Neural cell (in vitro differentiated cells): ENCODE data around the gene ALOX12. TPM values are rescaled to one million over a fixed set of nuclear protein-coding genes. Genes with fewer than 3 reads are reported as not detected.

Experiments
- H2AFZ ChIP-seq: fragments of 200-600, 300-800 bp; sonication (generic), shearing (Covaris generic); 2 replicates; pipeline ENCODE4 v1.6.0; 2014; ENCODE audit warnings: low read depth, mild to moderate bottlenecking, antibody characterized with exemption, low read length, moderate library complexity
- H3F3A ChIP-seq: fragments of 200-600 bp; shearing (Covaris generic); 2 replicates; pipeline ENCODE4 v1.6.1; 2016; ENCODE audit warnings: mild to moderate bottlenecking, moderate library complexity, mixed read lengths, antibody characterized with exemption, low read length; ENCODE audit not compliant: insufficient read depth, poor library complexity, severe bottlenecking
- H3K27ac ChIP-seq: fragments of 200-600, 300-800 bp; sonication (generic), shearing (Covaris generic); 2 replicates; pipeline ENCODE4 v1.5.1; 2014; ENCODE audit warnings: mild to moderate bottlenecking, low read length, moderate library complexity
- H3K27me3 ChIP-seq: fragments of 300-800, 200-600 bp; sonication (generic), shearing (Covaris generic); 2 replicates; pipeline ENCODE4 v1.6.0; 2014; ENCODE audit warnings: mild to moderate bottlenecking, low read depth, low read length, moderate library complexity; ENCODE audit not compliant: insufficient read depth
- H3K36me3 ChIP-seq: fragments of 300-800, 200-600 bp; sonication (generic), shearing (Covaris generic); 2 replicates; pipeline ENCODE4 v1.5.1; 2014; ENCODE audit warnings: mild to moderate bottlenecking, antibody characterized with exemption, low read length, moderate library complexity; ENCODE audit not compliant: insufficient read depth
- H3K4me2 ChIP-seq: fragments of 300-800, 200-600 bp; sonication (generic), shearing (Covaris generic); 2 replicates; pipeline ENCODE4 v1.6.0; 2014; ENCODE audit warnings: mild to moderate bottlenecking, low read length
- H3K4me3 ChIP-seq: fragments of 300-800, 200-600 bp; sonication (generic), shearing (Covaris generic); 2 replicates; pipeline ENCODE4 v1.5.1; 2014; ENCODE audit warnings: mild to moderate bottlenecking, low read length, moderate library complexity
- H3K79me2 ChIP-seq: fragments of 200-600 bp; shearing (Covaris generic); replicated peaks from 2 replicates; pipeline ENCODE4 v1.6.0; 2014; ENCODE audit warnings: mild to moderate bottlenecking, low read length, moderate library complexity; ENCODE audit not compliant: insufficient read depth
- H3K9ac ChIP-seq: fragments of 300-800, 200-600 bp; sonication (generic), shearing (Covaris generic); 2 replicates; pipeline ENCODE4 v1.6.1; 2016; ENCODE audit warnings: mild to moderate bottlenecking, low read length, mixed read lengths
- H3K9me2 ChIP-seq: fragments of 200-600 bp; shearing (Covaris generic); 2 replicates; pipeline ENCODE4 v1.6.1; 2016; ENCODE audit warnings: mild to moderate bottlenecking, low read length, mixed read lengths; ENCODE audit not compliant: insufficient read depth
- H3K9me3 ChIP-seq: fragments of 200-600, 300-800 bp; sonication (generic), shearing (Covaris generic); 2 replicates; pipeline ENCODE4 v1.6.1; 2016; ENCODE audit warnings: mild to moderate bottlenecking, mixed run types, low read length, moderate library complexity, mixed read lengths
- H4K20me1 ChIP-seq: fragments of 200-600 bp; shearing (Covaris generic); 2 replicates; pipeline ENCODE4 v1.6.1; 2016; ENCODE audit warnings: mild to moderate bottlenecking, mixed run types; ENCODE audit not compliant: insufficient read depth
- CTCF ChIP-seq: fragments of 450-650 bp; IDR thresholded peaks from 2 replicates; pipeline ENCODE4 v1.5.1; 2014; ENCODE audit warnings: antibody characterized with exemption, mild to moderate bottlenecking, moderate library complexity; ENCODE audit not compliant: poor library complexity, severe bottlenecking
- EP300 ChIP-seq: fragments of 450-650 bp; conservative IDR thresholded peaks from 2 replicates; pipeline ENCODE4 v1.6.1; 2014; ENCODE audit warnings: antibody characterized with exemption, mild to moderate bottlenecking, moderate library complexity; ENCODE audit not compliant: poor library complexity, severe bottlenecking
- EZH2 ChIP-seq: fragments of 200-600, 300-800 bp; shearing (Covaris generic), sonication (generic); IDR thresholded peaks from 2 replicates; pipeline ENCODE4 v1.6.1; 2014; ENCODE audit warnings: antibody characterized with exemption, low read length, borderline replicate concordance, mild to moderate bottlenecking; ENCODE audit not compliant: insufficient read depth, poor library complexity, severe bottlenecking
- MXI1 ChIP-seq: fragments of 450-650 bp; conservative IDR thresholded peaks from 2 replicates; pipeline ENCODE4 v1.6.1; 2014; ENCODE audit warnings: antibody characterized with exemption, mild to moderate bottlenecking; ENCODE audit not compliant: poor library complexity, severe bottlenecking
- POLR2AphosphoS5 ChIP-seq: IDR thresholded peaks from 2 replicates; pipeline ENCODE4 v1.6.1; 2012
- RAD21 ChIP-seq: fragments of 450-650 bp; conservative IDR thresholded peaks from 2 replicates; pipeline ENCODE4 v1.6.1; 2014; ENCODE audit warnings: antibody characterized with exemption, mild to moderate bottlenecking, moderate library complexity
- SMC3 ChIP-seq: fragments of 450-650 bp; conservative IDR thresholded peaks from 2 replicates; pipeline ENCODE4 v1.6.1; 2014; ENCODE audit warnings: antibody characterized with exemption, mild to moderate bottlenecking, moderate library complexity; ENCODE audit not compliant: poor library complexity
- TAF1 ChIP-seq: IDR thresholded peaks from 2 replicates; pipeline ENCODE4 v1.6.1; 2012; ENCODE audit warnings: low read depth
- polyA plus RNA-seq: library from polyadenylated mRNA; depleted of rRNA; stranded (reverse); fragments of >200 nt; gene quantifications from 2 replicates; pipeline ENCODE4 v1.2.3, GENCODE V29; 2014
- TF ChIP-seq, protein P1 (sequence below): IDR thresholded peaks from 2 replicates; pipeline ENCODE4 v1.6.1; 2012; ENCODE audit warnings: borderline replicate concordance

ALOX12 gene
- polyA plus RNA-seq, 1 donor from 2014 or later = not detected

- no peaks in the 10 kb centered on the region for H3K9me3 ChIP-seq
- no peak overlapping the region for H3K9ac ChIP-seq
- H4K20me1 ChIP-seq = no peaks in the 10 kb centered on the region
- TF ChIP-seq, protein P1, sequence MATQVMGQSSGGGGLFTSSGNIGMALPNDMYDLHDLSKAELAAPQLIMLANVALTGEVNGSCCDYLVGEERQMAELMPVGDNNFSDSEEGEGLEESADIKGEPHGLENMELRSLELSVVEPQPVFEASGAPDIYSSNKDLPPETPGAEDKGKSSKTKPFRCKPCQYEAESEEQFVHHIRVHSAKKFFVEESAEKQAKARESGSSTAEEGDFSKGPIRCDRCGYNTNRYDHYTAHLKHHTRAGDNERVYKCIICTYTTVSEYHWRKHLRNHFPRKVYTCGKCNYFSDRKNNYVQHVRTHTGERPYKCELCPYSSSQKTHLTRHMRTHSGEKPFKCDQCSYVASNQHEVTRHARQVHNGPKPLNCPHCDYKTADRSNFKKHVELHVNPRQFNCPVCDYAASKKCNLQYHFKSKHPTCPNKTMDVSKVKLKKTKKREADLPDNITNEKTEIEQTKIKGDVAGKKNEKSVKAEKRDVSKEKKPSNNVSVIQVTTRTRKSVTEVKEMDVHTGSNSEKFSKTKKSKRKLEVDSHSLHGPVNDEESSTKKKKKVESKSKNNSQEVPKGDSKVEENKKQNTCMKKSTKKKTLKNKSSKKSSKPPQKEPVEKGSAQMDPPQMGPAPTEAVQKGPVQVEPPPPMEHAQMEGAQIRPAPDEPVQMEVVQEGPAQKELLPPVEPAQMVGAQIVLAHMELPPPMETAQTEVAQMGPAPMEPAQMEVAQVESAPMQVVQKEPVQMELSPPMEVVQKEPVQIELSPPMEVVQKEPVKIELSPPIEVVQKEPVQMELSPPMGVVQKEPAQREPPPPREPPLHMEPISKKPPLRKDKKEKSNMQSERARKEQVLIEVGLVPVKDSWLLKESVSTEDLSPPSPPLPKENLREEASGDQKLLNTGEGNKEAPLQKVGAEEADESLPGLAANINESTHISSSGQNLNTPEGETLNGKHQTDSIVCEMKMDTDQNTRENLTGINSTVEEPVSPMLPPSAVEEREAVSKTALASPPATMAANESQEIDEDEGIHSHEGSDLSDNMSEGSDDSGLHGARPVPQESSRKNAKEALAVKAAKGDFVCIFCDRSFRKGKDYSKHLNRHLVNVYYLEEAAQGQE = no peak
- TF ChIP-seq RAD21 (no peak), EZH2 (no peak), POLR2AphosphoS5 (no peak)
- no peaks in the 10 kb centered on the region for H3K9me2 ChIP-seq
- no peak overlapping the region for H3K27ac ChIP-seq
- peaks cover 11% of the 10 kb centered on the region for H3K79me2 ChIP-seq
- no peak overlapping the region for H3K4me3 ChIP-seq
- peaks cover 15% of the 10 kb centered on the region for H3K27me3 ChIP-seq
- no peak overlapping the region for H2AFZ ChIP-seq
- no peaks in the 10 kb centered on the region for H3K36me3 ChIP-seq
- H3K4me2 ChIP-seq = no peak overlapping the region
- no peaks in the 10 kb centered on the region for H3F3A ChIP-seq
These were observed 21.3 kb downstream of the ALOX12 start for GRCh38 chr17:7016886-7017826.

DNA sequence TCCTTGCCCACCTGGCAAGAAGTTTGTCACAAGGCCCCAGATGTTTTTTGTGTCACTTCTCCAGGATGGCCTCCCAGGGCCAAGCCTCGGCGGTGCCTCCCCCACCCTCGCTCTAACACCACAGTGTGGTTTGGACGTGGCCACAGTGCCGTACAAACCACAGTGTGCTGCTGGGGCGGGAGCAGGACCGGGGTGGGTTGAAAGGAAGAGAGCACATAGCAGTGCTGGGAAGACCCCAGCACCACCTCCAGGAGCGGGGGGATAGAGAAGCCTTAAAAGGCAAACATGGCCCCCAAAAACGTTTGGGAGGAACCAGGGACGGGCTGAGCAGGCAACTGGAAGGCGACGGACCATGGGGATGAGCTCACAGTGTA lies 22.0 kb downstream of the ALOX12 start:
- H2AFZ ChIP-seq = no peak overlapping the region
- H3K36me3 ChIP-seq = no peaks in the 10 kb centered on the region
- H3K9me2 ChIP-seq = no peaks in the 10 kb centered on the region
- H3K4me3 ChIP-seq = no peak overlapping the region
- H3K27me3 ChIP-seq = peaks cover 22% of the 10 kb centered on the region
- no peak overlapping the region for H3K4me2 ChIP-seq
- H3K9me3 ChIP-seq = no peaks in the 10 kb centered on the region
- H3K27ac ChIP-seq = no peak overlapping the region
- H4K20me1 ChIP-seq = no peaks in the 10 kb centered on the region
- H3K9ac ChIP-seq = no peak overlapping the region
- H3K79me2 ChIP-seq = peaks cover 8% of the 10 kb centered on the region
- H3F3A ChIP-seq = no peaks in the 10 kb centered on the region
- TF ChIP-seq MXI1 (no peak), CTCF (no peak), EP300 (no peak), EZH2 (no peak), POLR2AphosphoS5 (no peak), SMC3 (no peak), RAD21 (no peak), TAF1 (no peak)
- TF ChIP-seq, protein P1 = no peak
